Keratinocyte (primary cell): ENCODE results near the gene PCDH8. TPM values are rescaled to one million over a fixed set of nuclear protein-coding genes. Genes with fewer than 3 reads are reported as not detected.

Source experiments
- DNase-seq: peaks from one replicate; pipeline ENCODE4 v3.0.0-alpha.2; 2011; ENCODE audit warnings: low read depth, missing footprints, low spot score
- FAIRE-seq: peaks from 2 replicates; lab custom pipeline; 2011; peaks lifted over from hg19 to GRCh38; lab: Jason Lieb, UNC
- H2AFZ ChIP-seq: 2 replicates; pipeline ENCODE4 v1.6.0; 2012; ENCODE audit warnings: low read length, control low read depth, inconsistent platforms; ENCODE audit not compliant: control insufficient read depth
- H3K27ac ChIP-seq: 2 replicates; pipeline ENCODE4 v1.5.1; 2011; ENCODE audit warnings: low read length; ENCODE audit not compliant: control insufficient read depth, insufficient read depth
- H3K27me3 ChIP-seq: 3 replicates; pipeline ENCODE4 v1.6.0; 2011; ENCODE audit warnings: low read length; ENCODE audit not compliant: control insufficient read depth, insufficient read depth; ENCODE audit errors: extremely low read depth
- H3K36me3 ChIP-seq, 2 experiments: 2 replicates in 1 of 2; 3 replicates in 1 of 2; pipeline ENCODE4 v1.5.1; 2011; ENCODE audit warnings: low read length in 2 of 2, mild to moderate bottlenecking in 1 of 2; ENCODE audit not compliant: control insufficient read depth in 2 of 2, insufficient read depth in 2 of 2; ENCODE audit errors: extremely low read depth in 1 of 2
- H3K4me1 ChIP-seq: 3 replicates; pipeline ENCODE4 v1.5.1; 2011; ENCODE audit warnings: low read length; ENCODE audit not compliant: control insufficient read depth, insufficient read depth; ENCODE audit errors: extremely low read depth
- H3K4me2 ChIP-seq: 3 replicates; pipeline ENCODE4 v1.6.0; 2011; ENCODE audit warnings: low read depth, low read length; ENCODE audit not compliant: control insufficient read depth, insufficient read depth; ENCODE audit errors: extremely low read depth
- H3K4me3 ChIP-seq, 3 experiments: fragments of 200-600 bp in 1 of 3; sonication (generic) in 1 of 3; 2 replicates in 2 of 3; 3 replicates in 1 of 3; pipeline ENCODE4 v1.5.1; 2011 to 2016; ENCODE audit warnings: low read length in 3 of 3, mild to moderate bottlenecking in 3 of 3, control low read depth in 2 of 3, inconsistent platforms in 1 of 3, low read depth in 1 of 3, mixed read lengths in 1 of 3, mixed run types in 1 of 3, moderate library complexity in 1 of 3; ENCODE audit not compliant: control insufficient read depth in 2 of 3, insufficient read depth in 2 of 3; ENCODE audit errors: extremely low read depth in 1 of 3
- H3K79me2 ChIP-seq: 2 replicates; pipeline ENCODE4 v1.6.0; 2012; ENCODE audit warnings: low read length; ENCODE audit not compliant: control insufficient read depth, insufficient read depth
- H3K9ac ChIP-seq: 3 replicates; pipeline ENCODE4 v1.6.0; 2011; ENCODE audit warnings: low read length; ENCODE audit not compliant: control insufficient read depth, insufficient read depth; ENCODE audit errors: extremely low read depth
- H3K9me1 ChIP-seq: 3 replicates; pipeline ENCODE4 v1.6.0; 2011; ENCODE audit warnings: low read length; ENCODE audit not compliant: control insufficient read depth, insufficient read depth; ENCODE audit errors: extremely low read depth
- H3K9me3 ChIP-seq: 2 replicates; pipeline ENCODE4 v1.5.1; 2012; ENCODE audit warnings: low read depth, low read length; ENCODE audit not compliant: control insufficient read depth
- H4K20me1 ChIP-seq: 3 replicates; pipeline ENCODE4 v1.6.0; 2011; ENCODE audit warnings: low read length; ENCODE audit not compliant: control insufficient read depth, insufficient read depth; ENCODE audit errors: extremely low read depth
- EZH2 ChIP-seq: IDR thresholded peaks from one replicate; pipeline ENCODE4 v1.6.1; 2012; ENCODE audit warnings: inconsistent platforms, mild to moderate bottlenecking, low read length, moderate library complexity
- dilution Hi-C: fragments of 300-500 bp; cut with MboI; formaldehyde crosslinking; loops from one replicate; pipeline ENCODE4 v1.7.0; 2020; ENCODE audit warnings: low sequenced_read_pairs; ENCODE audit not compliant: extremely low pct_ligation_motif_present
- polyA plus RNA-seq, 5 experiments: library from polyadenylated mRNA; depleted of rRNA in 3 of 5; stranded (reverse) in 3 of 5; stranded (forward) in 1 of 5; unstranded in 1 of 5; fragments of >200 nt; gene quantifications; 1 replicate in 1 of 5; 2 replicates in 3 of 5; 3 replicates in 1 of 5; pipeline versions ENCODE4 v1.2.1 to v1.2.3, GENCODE V29; 2011 to 2012; ENCODE audit warnings: missing spikeins in 2 of 5, low read depth in 1 of 5, low replicate concordance in 1 of 5
- TF ChIP-seq, protein P1 (sequence below), 3 experiments: IDR thresholded peaks in 1 of 3; conservative IDR thresholded peaks in 1 of 3; optimal IDR thresholded peaks in 1 of 3; 2 replicates in 2 of 3; 3 replicates in 1 of 3; pipeline versions ENCODE3 to v1.5.1; 2011; ENCODE audit warnings: low read length in 3 of 3, mild to moderate bottlenecking in 3 of 3, moderate library complexity in 2 of 3, control low read depth in 1 of 3, inconsistent platforms in 1 of 3; ENCODE audit not compliant: insufficient read depth in 2 of 3; ENCODE audit errors: extremely low read depth in 1 of 3

Gene PCDH8
- polyA plus RNA-seq, 1 donor (not counting 4 experiments of a cell fraction or from before 2014, with no cell fraction given) = not detected

DNA sequence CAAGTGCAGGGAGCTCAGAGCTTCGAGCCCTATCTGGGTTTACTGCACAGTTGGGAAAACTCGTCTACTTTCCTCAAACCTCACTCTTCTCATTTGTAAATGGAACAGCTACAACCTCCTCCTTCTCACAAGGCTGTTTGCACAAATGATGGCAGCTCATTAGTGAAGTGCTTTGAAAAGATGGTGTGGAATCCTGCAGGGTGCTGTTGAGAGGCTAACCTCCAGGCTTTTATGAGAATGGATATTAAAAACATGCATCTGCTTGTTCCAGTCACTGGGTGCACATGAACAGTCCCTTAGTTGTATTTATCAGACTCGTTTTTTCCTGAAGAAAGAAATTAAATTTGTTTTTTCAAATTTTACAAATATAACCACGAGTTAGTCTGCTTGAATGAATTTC lies 36.6 kb downstream of the PCDH8 start:
- Histone ChIP-seq H3K36me3 (no peaks in the 10 kb centered on the region), H3K9ac (no peak overlapping the region), H3K27ac (no peak overlapping the region), H2AFZ (no peak overlapping the region), H3K79me2 (no peaks in the 10 kb centered on the region), H3K4me3 (no peak overlapping the region), H3K27me3 (no peaks in the 10 kb centered on the region), H3K4me2 (no peak overlapping the region), H3K4me1 (no peaks in the 10 kb centered on the region), H3K9me3 (no peaks in the 10 kb centered on the region), H3K9me1 (no peaks in the 10 kb centered on the region), H4K20me1 (no peaks in the 10 kb centered on the region)
- no peak for TF ChIP-seq EZH2
- TF ChIP-seq, protein P1, sequence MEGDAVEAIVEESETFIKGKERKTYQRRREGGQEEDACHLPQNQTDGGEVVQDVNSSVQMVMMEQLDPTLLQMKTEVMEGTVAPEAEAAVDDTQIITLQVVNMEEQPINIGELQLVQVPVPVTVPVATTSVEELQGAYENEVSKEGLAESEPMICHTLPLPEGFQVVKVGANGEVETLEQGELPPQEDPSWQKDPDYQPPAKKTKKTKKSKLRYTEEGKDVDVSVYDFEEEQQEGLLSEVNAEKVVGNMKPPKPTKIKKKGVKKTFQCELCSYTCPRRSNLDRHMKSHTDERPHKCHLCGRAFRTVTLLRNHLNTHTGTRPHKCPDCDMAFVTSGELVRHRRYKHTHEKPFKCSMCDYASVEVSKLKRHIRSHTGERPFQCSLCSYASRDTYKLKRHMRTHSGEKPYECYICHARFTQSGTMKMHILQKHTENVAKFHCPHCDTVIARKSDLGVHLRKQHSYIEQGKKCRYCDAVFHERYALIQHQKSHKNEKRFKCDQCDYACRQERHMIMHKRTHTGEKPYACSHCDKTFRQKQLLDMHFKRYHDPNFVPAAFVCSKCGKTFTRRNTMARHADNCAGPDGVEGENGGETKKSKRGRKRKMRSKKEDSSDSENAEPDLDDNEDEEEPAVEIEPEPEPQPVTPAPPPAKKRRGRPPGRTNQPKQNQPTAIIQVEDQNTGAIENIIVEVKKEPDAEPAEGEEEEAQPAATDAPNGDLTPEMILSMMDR (optimal IDR thresholded peaks at IDR 0.05 in 1 of 3, IDR thresholded peaks at IDR 0.05 in 1 of 3, conservative IDR thresholded peaks at IDR 0.05 in 1 of 3; ENCODE audit: extremely low read depth in 1 of 3, insufficient read depth in 2 of 3, low read length in 3 of 3) = no peak
- dilution Hi-C loops = no loop called here
- DNase-seq = no peak
- FAIRE-seq = no peak

- dilution Hi-C loops = no loop called here
- FAIRE-seq = no peak
- H3K4me3 ChIP-seq = no peak overlapping the region
Observed at GRCh38 chr13:52810526-52810925, 37.9 kb downstream of the PCDH8 start.

More at GRCh38 chr13:52810526-52810925, 37.9 kb downstream of the PCDH8 start:
- Histone ChIP-seq H3K4me2 (no peak overlapping the region), H3K9ac (no peak overlapping the region), H3K4me1 (no peaks in the 10 kb centered on the region), H3K36me3 (no peaks in the 10 kb centered on the region), H3K9me1 (no peaks in the 10 kb centered on the region), H3K27me3 (no peaks in the 10 kb centered on the region), H3K27ac (no peak overlapping the region), H4K20me1 (no peaks in the 10 kb centered on the region), H3K79me2 (no peaks in the 10 kb centered on the region), H2AFZ (no peak overlapping the region), H3K9me3 (no peaks in the 10 kb centered on the region)
- TF ChIP-seq, protein P1 (optimal IDR thresholded peaks at IDR 0.05 in 1 of 3, IDR thresholded peaks at IDR 0.05 in 1 of 3, conservative IDR thresholded peaks at IDR 0.05 in 1 of 3; ENCODE audit: extremely low read depth in 1 of 3, insufficient read depth in 2 of 3, low read length in 3 of 3) = no peak
- no peak for TF ChIP-seq EZH2
- no peak for DNase-seq
